ENCODE data around the gene FOCAD.
A peak's percentile ranks its signal among the peaks of the same experiment; 100 is the strongest.

FOCAD gene

GRCh38 chr9:21016701-21017491, 332.8 kb downstream of the FOCAD start:
- no peak for DNase-seq (ENCODE audit: low read depth in 2 of 2)

- DNase-seq (ENCODE audit: low read depth in 2 of 2) = no peak
These were observed 334.1 kb downstream of the FOCAD start for GRCh38 chr9:21018177-21018576.

GRCh38 chr9:21023861-21024260, 339.8 kb downstream of the FOCAD start:
- no peak for DNase-seq (ENCODE audit: low read depth in 2 of 2)

GRCh38 chr9:21027295-21027694, 343.2 kb downstream of the FOCAD start:
- no peak for DNase-seq (ENCODE audit: low read depth in 2 of 2)

- no peak for DNase-seq (ENCODE audit: low read depth in 2 of 2)
These were observed 344.4 kb downstream of the FOCAD start for GRCh38 chr9:21028466-21028865.

DNA sequence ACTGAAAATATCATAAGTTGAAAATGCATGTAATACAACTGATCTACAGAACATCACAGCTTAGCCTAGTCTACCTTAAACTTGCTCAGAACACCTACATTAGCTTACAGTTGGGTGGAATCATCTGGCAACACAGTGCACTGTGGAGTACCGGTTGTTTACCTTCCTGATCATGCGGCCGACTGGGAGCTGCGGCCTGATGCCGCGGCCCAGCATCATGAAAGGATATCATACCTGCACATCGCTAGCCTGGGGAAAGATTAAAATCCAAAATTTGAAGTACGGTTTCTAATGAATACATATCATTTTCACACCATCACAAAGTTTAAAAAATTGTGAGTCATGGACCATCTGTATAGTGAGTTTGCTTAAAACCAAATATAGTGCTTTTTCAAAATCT, 345.6 kb downstream of the FOCAD start:
- no peak for DNase-seq (ENCODE audit: low read depth in 2 of 2)

GRCh38 chr9:21030389-21031035, 346.5 kb downstream of the FOCAD start:
- DNase-seq (ENCODE audit: low read depth in 2 of 2) = no peak

- DNase-seq (ENCODE audit: low read depth in 2 of 2) = peak; percentile 37 to 41
These were observed 347.2 kb downstream of the FOCAD start, which contains the start of gene HACD4 for GRCh38 chr9:21031091-21031807. HACD4 (minus strand) TSS chr9:21031640; CDS start chr9:21031590, 50 bp downstream.

- no peak for DNase-seq (ENCODE audit: low read depth in 2 of 2)
These were observed 347.7 kb downstream of the FOCAD start for GRCh38 chr9:21031808-21032183.

DNA sequence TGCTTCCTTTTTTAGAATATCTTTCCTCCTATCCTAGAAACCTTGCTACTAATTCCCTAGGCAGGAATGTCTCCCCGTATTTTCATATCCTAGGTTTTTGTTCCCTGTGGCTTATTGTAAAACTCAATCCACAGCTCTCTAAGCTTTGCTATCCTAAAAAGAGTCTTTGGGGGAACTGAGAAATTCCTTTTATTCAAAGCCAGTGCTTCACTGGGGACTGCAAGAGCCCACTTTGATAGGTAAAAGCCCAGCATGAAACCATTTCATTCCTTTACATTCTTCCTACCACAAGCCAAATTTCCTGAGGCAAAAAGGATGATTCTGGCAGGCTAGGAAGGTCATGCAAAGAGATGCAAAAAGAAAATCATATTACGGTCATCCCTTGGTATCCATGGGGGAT, 353.2 kb downstream of the FOCAD start:
- DNase-seq (ENCODE audit: low read depth in 2 of 2) = no peak

- no peak for DNase-seq (ENCODE audit: low read depth in 2 of 2)
These were observed 355.2 kb downstream of the FOCAD start for GRCh38 chr9:21039302-21039701.

DNA sequence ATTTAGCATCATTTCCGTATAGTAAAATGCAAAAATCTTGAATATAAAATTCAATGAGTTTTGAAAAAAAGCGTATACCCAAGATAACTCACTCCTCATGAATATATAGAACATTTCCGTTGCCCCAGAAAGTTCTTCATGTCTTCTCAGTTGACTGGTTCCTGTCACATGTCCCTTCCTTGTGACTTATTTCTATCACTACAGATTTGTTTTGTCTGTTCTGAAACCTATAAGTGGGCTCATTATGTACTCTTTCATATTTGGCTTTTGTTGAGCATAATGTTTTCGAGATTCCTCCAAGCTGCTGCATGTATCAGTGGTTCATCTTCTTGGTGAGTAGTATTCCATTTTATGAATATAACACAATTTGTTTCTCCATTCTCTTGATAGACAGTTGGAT, 358.4 kb downstream of the FOCAD start:
- no peak for DNase-seq (ENCODE audit: low read depth in 2 of 2)

DNA sequence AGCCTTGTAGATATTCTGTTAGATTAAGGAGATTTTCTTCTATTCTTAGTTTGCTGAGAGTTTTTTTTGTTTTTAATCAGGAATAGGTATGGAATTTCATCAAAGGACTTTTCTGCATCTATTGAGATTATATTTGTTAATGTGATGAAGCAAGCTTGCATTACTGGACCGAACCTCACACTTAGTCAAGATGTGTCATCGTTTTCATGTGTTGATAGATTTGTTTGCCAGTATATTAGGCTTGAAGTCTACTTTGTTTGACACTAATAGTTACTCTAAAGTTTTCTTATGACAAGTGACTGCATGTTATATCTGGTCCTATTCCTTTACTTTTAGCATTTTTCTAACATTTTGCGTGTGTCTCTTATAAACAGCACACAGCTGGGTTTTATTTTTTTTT, 359.8 kb downstream of the FOCAD start:
- DNase-seq (ENCODE audit: low read depth in 2 of 2) = no peak
